DMS79 (cell line): ENCODE results near the gene ZBTB40.

Source experiments
- DNase-seq: peaks from one replicate; lab custom pipeline; 2025; lab: John Stamatoyannopoulos, UW

Gene ZBTB40

GRCh38 chr1:22503721-22504410 is 52.2 kb downstream of the ZBTB40 start:
- DNase-seq: no peak

DNA sequence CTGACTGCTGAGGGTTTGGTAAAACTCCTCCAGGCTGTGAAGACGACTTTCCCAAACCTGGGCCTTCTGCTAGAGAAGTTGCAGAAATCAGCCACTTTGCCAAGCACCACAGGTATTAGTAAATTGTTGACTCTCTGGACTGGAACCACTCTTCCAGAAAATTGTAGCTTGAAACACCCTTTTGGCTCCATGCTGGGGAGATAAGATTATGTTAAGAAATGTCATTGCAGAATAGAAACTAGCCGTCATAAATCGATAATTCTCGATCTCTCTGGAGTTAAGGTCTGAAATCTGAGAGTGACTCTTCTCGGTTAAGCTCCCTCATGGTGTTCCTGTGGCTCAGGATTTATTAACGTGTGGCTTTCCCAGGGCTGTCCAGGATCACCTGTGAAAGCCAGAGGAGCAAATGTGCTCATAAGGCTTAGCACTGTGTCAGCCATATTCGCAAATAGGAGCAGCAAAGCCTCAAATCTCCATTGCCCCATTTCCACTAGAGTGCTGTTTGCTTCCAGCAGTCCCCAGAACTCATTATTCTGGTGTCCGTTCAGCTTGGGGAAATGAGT is 54.6 kb downstream of the ZBTB40 start:
- DNase-seq: peak; percentile 50

DNA sequence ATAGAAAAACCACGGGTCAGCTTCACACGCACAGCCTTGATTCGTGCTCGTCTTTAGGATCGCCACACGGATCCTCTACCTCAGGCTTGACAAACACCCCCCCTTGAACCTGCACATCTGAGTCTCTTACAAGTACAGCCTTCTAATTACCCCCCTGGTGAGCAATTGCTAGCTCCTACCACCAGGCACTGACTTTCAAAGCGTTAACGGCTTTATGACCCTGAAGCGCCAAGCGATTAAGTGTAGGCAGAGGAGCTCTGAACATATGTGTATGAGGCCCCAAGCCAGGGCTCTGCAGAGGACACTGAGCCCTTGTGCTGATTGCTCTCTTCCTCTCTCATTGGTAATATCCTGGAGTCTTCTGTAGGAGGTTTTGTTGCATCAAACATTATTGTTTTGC is 55.9 kb downstream of the ZBTB40 start:
- DNase-seq: peak; percentile 57

DNA sequence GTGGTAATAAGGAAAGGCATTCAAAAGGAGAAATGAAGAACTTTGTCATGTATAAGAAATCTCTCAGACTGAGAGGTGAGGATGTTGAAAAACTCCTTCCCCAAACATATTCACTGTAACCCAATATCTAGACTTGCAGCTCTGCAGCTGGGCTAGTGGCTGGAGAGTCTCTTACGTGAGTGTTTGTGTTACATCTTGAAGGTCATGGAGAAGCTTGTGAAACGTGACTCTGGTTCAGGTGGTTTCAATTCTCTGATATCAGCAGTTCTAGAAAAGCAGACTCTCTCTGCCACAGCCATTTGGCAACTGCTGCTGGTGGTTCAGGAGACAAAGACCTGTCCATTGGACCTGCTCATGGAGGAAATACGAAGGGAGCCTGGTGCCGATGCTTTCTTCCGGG is 56.7 kb downstream of the ZBTB40 start:
- peak; percentile 97 for DNase-seq

DNA sequence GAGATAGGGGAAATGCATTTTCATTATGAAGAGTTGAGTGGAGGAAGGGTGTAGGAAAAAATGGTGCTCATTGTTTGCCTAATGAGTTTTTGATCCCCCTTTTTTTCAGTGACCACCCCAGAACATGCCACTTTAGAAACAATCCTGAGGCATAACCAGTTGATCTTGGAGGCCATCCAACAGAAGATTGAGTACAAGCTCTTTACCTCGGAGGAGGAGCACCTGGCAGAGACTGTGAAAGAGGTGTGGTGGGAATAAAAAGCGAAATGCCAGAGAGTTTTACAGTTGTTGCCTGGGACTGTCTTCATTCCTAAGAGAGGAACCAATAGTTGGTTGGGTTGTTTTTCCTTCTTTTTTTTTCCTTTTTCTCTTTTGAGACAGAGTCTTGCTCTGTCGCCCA is 57.3 kb downstream of the ZBTB40 start:
- peak; percentile 93 for DNase-seq

- DNase-seq: no peak
These were observed 58.2 kb downstream of the ZBTB40 start for GRCh38 chr1:22509815-22510214.

DNA sequence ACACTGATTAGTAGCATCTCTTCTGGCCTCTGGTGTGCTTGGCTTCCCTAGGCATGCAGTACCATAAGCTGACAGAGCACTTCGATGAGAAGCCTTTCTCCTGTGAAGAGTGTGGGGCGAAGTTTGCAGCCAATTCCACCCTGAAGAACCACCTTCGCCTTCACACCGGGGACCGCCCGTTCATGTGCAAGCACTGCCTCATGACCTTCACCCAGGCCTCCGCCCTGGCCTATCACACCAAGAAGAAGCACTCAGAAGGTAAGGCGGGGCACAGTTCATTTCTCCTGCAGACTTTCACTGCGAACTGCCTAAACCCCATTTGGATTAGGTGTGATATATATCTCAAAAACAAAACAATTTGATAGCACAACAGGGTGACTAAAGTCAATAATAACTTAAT is 61.2 kb downstream of the ZBTB40 start:
- DNase-seq: no peak

GRCh38 chr1:22516906-22517571 is 65.4 kb downstream of the ZBTB40 start:
- no peak for DNase-seq

DNA sequence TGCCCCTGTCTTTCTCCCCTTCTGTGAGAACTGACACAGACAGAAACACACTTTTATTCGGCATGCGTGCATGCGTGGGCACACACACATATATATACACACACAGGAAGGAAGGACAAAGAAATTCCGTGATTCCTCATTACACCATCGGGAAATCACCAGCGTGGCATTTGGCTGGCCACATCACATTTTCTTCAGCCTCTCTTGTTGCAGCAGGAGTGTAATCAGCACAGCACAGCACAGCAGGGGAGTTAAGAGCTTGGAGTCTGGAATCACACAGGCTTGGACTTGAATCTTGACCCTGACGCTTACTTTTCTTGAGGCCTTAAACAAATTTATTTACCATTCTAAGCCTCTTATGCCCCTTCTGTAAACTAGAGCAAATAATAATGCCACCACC is 66.3 kb downstream of the ZBTB40 start:
- DNase-seq: peak; percentile 52

- peak; percentile 75 for DNase-seq
These were observed 66.7 kb downstream of the ZBTB40 start for GRCh38 chr1:22518379-22518778.

- DNase-seq: no peak
These were observed 69.2 kb downstream of the ZBTB40 start for GRCh38 chr1:22520871-22521270.

- no peak for DNase-seq
These were observed 70.0 kb downstream of the ZBTB40 start for GRCh38 chr1:22521692-22522091.

DNA sequence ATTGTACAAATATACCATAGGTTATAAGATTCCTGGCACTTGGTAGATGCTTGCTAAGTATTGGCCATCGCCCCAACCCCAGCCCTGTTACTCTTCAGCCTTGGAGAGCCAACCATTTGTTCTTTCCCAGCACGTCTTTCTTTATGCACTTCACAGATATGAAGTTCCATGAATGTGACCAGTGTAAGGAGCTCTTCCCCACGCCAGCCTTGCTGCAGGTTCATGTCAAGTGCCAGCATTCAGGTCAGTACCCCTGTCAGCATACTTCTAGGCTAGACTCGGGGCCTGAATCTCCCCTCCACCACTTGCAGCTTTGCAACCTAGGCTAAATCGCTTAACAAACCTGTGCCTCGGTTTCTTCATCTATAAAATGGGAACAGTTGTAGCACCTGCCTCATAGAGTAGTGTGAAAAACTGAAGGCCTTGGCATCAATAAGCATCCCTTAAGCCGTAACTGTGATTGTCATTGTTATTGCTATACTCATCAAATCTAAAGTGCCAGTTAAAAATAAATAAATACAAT is 70.6 kb downstream of the ZBTB40 start:
- DNase-seq: no peak

DNA sequence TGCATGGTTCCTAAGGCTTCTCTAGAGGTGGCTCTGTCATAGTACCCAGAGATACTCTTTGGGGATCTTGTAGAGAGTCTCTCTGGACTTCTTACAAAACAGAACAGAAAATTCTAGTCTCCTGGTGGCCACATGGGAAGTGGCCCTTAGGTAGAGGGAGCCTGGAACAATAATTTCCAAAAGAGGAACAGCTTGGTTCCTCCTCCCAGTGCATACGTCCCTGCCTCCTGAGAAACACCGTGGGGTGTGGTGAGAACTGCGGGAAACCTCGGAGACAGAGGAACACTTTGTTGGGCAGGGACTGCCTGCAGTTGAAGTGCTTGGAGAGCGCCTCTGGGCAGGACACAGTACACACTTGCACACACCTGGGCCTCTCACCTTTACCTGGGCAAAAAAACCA is 72.8 kb downstream of the ZBTB40 start:
- no peak for DNase-seq

GRCh38 chr1:22525211-22525610 is 73.6 kb downstream of the ZBTB40 start:
- DNase-seq: no peak

DNA sequence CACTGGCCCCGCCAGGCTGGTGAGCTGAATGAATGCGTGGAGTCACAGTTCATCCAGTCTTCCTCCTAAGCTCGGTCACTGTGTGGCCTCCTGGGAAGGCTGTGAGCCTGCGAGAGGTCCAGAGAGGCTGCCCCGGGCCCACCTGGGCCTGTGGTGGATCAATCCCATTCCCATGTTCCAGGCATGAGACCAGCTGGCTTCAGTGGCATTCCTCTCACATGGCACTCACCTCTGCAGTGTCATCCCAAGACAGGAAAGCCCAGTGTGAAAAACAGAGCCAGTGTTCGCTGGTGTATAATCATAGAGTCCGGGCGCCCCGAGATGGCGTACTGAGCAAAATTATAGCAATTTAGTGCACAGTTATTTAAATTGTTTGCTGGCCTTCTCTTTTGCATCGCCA is 74.0 kb downstream of the ZBTB40 start:
- DNase-seq: no peak

GRCh38 chr1:22526098-22526497 is 74.4 kb downstream of the ZBTB40 start:
- no peak for DNase-seq

DNA sequence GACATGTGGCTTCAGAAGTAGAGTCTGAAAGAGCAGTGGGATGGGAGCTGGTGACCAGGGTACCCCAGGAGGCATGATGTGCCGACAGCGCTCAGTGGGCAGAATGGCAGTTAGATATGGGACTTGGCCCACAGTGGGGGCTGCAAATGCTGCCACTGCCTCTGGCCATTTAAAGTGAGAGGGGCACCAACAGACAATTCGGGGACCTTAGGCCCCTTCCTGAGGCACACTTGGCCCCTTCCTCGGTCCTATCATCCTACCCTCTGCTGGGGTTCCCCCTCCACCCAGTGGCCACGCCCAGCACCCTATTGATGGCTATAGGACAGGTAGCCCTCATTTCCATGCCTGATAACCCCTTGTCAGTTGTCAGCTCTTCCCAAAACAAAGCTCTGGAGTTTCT is 75.0 kb downstream of the ZBTB40 start:
- DNase-seq: no peak

DNA sequence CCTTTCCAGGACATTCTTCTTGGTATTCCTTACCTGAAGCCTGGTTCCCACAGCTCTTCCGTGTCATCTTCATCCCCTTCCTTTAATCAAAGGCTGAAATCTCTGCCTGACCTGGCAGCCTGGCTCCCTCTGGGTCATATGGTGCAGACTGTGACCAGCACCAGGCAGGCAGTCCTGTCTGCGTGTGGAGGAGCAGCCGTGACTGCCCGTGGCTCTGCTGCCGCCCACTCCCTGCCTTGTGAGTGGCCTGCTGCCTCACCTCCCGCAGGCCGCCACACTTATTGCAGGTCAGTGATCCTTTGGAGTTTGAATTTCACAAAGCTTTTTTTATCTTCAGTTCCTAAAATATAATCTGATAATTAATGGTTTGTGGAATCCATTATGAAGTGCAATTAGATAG is 75.5 kb downstream of the ZBTB40 start:
- no peak for DNase-seq

- DNase-seq: no peak
These were observed 76.1 kb downstream of the ZBTB40 start for GRCh38 chr1:22527555-22528296.

GRCh38 chr1:22528451-22528850 is 76.8 kb downstream of the ZBTB40 start:
- DNase-seq: no peak

DNA sequence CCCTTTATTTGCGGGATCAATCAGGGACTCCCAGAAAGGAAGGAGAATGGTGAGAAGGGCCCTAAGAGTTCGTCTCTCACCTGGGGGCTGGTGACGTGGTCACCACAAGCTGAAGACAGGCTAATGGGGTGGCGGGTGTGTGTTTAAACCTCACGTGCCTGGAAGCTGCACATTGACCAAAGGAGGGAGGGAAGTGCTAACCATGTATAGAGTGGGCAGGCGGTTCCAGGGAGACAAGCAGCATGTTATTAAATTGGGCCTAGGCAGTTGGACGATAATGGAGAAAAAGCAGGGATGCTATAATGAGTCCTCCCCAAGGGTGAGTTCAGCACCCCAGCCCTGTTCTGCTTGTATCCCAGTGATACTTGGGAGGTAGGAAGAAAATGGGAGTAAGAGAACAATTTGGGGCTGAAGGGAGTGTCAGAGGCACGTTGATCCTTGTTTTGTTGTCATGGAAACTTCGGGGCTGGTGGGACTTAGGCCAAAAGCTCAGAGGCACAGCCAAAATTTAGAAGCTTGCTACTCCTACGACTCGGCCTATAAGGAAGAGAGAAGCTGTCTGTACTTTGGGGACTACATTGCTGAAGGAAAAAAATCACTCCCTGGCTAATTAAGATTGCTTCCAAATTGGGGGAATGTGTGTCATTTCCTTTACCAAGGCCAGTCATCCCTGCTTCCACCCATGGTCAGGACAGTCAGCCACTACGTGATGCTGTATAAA is 78.4 kb downstream of the ZBTB40 start:
- no peak for DNase-seq
